Skeletal muscle cell (primary cell): ENCODE measurements around the gene MTMR10.

Experiments
- DNase-seq: peaks from one replicate; pipeline ENCODE4 v3.0.0-alpha.2; 2010; ENCODE audit warnings: low read depth
- H3K4me3 ChIP-seq: 2 replicates; pipeline ENCODE4 v1.5.1; 2011; ENCODE audit warnings: low read depth, mild to moderate bottlenecking, control low read depth, low read length, moderate library complexity

Gene MTMR10

DNA sequence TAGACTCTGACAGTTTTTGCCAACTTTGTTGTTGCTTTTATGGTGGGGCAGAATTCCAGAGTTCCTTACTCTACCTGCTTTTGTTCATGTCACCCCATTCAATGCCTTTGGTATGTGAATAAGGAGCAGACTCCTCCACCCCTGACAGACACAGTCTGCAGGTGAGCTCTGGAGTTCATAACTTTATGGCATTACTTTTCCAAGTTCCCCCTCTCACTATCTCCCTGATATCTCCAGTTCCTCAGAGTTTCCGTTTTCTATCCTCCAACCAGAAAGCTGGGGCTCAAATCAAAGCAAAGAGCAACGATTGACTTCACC is 23.1 kb upstream of the MTMR10 start:
- H3K4me3 ChIP-seq: no peak overlapping the region
- no peak for DNase-seq

DNA sequence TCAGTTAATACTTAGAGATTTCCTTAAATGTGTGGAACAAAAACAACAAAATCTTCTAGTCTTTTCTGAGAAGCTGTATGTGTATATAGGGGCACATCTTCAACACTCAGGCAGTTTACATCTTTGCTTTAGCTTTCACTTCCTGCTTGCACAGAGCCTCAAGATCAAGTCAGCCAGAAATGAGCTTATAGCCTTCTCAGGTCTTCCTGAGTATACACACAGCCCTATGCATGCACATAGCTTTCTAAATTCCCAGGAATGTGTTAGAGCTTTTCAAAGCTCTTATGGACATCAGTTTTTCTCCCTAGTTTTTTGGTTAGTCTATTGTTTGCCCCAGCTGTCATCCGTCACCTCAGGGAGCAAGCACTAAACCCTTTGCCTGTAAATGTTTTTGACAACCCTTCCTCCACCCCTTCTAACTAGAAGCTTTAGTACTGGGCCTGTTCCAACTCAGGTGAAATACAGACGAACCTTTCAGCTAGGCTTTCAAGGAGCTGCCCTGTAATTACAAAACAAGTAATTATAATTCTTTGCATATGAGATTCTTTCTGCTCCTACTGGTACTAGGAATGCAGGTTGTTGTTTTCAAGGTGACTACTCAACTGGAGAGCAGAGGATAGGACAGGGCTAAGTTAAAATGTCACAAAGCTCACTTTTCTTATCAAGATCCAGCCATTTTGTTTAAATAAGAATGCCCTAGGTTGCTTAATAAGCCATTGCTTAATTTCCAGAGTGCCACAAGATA is 22.6 kb upstream of the MTMR10 start:
- DNase-seq: no peak
- no peak overlapping the region for H3K4me3 ChIP-seq

DNA sequence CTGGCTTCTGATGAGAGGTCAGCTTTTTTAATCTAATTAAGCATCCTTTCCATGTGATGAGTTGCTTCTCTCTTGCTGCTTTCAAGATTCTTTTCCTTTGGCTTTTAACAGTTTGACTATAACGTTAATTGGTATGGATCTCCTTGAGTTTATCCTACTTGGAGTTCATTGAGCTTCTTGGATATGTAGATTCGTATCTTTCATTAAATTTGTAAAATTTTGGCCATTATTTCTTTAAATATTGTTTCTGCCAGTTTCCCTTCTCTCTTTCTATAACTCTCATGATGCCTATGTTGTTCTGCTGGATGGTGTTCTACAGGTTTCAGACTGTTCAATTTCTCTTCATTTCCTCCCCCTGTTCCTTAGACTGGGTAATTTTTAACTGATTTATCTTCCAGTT is 21.0 kb upstream of the MTMR10 start:
- no peak for DNase-seq
- H3K4me3 ChIP-seq: no peak overlapping the region

DNA sequence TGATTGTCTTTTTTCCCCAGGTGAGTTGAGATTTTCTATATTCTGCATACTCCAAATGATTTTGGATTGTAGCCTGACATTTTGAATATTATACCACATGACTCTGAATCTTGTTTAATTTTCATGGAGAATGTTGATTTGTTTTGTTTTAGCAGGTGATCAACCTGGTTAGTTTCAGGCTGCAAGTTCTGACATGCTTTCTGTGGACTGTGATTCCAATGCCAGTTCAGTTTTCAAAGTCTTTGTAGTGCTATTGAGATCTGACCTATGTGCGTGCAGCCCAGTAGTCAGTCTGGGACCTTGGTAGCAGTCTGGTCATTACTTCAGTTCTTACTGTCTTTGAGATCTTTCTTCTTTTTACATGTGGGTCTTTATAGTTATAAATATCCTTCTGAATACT is 18.6 kb upstream of the MTMR10 start:
- no peak for DNase-seq

DNA sequence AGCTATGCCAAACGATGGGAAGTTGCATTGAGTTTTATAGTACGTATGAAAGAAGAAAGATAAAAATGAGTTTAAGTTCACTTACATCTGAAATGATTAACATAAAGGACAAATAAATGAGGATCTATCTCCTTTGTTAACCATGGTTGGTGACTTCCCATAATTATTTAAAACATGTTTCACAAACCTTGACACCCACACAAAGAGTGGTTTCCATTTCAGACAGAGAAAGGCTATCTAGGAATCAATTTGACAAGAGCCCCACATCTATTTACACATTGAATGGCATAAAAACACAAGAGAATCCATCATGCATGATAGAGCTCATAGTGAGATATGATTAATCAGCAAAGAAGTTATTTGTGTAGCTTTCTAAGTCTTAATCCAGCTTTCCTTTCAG is 14.2 kb upstream of the MTMR10 start:
- no peak for DNase-seq
- H3K4me3 ChIP-seq: no peak overlapping the region

More for the DNA sequence above, 18.6 kb upstream of the MTMR10 start:
- no peak overlapping the region for H3K4me3 ChIP-seq

DNA sequence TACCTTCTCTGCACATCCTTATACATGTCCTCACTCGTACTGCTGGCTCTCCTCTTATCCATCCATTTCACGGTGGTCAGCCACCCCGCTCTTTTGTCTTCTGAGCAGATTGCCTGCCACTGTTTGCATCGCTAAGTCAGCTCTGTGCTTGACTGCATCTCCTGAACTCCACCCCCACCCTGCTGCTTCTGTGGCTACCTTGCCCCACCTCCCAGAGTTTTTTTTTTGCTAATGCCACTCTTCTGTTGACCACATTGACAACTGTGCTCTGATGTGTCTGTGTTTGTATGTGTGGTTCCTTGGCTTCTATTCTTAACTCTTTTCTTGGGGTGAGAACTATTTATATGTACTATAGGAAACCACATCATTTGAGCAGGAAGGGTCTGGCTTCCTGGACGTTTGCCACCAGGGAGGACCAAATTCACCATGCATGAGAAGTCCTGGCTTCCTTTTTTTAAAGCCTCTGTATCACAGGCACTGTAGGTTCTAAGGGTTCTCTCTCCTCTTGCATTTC is 12.8 kb upstream of the MTMR10 start:
- H3K4me3 ChIP-seq: no peak overlapping the region
- no peak for DNase-seq

DNA sequence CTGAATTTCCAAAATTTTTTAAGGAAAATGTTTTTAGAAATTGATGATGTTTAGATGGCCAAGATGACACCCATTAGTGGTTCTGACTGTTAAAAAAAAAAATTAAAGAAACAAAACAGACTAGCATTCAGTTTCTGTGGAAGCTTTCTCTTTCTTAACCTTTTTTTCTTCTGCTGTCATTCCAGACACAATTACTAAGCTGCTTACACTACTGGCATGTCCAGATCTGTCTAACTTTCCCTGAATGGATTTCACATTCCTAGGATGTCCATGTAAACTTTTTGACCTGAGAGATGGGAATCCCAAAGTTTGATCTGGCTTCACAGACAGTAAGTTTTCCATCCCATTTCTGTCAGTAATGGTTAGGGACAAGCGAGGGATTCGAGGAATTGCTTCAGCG is 10.3 kb upstream of the MTMR10 start:
- DNase-seq: no peak
- H3K4me3 ChIP-seq: no peak overlapping the region

DNA sequence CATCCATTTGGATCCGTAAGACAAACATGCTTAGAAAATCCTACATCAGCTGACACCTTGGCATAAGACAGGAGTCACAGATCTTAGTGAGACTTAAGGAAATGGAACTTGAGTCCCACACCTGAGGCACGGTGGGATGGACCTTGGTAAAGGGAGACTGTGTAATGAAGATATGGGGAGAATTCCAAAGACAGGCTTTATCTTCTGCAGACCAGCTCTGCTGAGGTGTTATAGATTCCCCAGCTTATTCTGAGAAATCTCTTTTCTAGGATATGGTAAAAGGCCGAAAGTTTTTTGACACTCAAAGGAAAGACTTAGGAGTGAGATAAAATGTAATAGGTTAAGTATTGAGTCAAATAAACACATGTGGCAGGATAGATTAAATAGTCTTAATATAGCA is 8.3 kb upstream of the MTMR10 start:
- DNase-seq: no peak
- H3K4me3 ChIP-seq: no peak overlapping the region

DNA sequence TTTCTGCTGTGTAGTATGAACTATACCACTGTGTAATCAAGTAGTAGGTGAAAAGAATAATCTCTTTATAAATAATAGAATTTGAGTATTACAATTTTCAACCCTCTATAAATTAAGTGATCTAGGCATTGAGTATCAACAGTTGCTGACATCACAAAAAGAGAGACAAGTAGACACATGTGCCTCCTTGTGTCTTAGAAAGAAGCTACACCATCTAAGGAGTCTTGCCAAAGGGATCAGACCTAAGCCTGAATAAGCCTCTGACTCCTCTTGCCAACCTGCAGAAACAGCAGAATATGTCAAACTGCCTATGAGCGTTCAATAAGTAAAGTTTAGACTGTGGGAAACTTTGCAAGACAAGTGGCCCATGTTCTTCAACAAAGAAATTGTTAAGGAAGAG is 5.8 kb upstream of the MTMR10 start:
- DNase-seq: no peak
- H3K4me3 ChIP-seq: no peak overlapping the region

DNA sequence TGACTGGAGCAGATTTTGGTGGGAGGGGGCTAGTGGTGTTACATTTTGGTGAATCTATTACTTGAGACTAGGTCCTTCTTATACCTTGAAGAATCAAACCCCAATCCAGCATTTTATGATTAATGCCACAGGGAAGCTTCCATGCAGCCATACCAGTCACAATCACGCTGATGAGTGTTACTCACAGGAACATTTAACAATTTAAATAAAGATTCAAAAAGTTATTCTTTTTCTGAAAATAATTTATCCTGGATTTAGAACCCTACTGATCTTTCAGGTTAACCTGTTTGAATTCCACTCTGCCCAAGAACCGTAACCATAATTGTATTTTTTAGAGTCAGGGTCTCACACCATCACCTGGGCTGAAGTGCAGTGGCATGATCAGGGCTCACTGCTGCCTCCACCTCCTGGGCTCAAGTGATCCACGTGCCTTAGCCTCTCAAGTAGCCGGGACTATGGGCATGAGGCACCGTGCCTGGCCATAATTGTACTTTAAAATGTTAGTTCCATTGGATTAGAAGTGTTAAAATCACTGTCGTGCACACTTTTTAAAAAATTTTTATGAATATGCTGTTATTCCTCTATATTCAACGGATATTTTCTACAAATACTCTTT is 929 bp upstream of the MTMR10 start:
- peak overlapping the region; percentile 93 for H3K4me3 ChIP-seq
- DNase-seq: no peak

DNA sequence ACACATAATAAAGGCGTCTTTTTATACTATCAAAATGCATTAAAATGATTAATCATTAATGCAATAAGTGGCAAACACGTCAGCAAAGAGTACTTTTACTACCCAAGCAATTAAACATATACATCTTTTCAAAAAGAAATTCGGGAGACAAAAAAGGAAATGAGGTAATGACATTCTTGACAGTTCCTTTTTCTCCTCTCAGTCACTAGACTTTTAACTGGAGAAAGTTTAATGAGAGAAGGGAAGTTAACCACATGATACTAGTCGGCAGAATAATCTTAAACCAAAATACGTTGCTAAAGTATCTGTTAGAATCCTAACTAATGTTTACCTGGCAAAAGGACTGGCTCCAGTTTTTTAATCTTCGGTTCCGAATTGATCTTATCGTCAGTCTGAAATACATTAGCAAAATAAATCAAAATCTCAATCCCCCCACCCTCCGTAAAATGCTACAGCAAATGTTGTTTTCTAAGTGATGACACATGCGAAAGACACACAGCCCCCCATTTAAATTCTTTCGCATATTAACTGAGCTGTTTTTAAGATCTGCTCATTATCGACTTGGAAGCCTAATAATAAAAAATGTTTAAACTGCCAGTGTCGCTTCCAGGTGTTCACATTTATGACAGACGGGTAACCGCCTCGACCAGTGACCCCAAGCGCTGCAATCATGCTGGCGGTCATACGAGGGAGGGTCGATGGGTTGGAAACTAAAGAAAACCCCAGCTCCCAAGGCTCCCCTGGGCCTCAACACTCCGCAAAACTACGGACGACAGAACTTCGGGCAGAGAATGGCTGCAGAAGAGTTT is 778 bp downstream of the MTMR10 start:
- H3K4me3 ChIP-seq: peak overlapping the region; percentile 93
- no peak for DNase-seq

DNA sequence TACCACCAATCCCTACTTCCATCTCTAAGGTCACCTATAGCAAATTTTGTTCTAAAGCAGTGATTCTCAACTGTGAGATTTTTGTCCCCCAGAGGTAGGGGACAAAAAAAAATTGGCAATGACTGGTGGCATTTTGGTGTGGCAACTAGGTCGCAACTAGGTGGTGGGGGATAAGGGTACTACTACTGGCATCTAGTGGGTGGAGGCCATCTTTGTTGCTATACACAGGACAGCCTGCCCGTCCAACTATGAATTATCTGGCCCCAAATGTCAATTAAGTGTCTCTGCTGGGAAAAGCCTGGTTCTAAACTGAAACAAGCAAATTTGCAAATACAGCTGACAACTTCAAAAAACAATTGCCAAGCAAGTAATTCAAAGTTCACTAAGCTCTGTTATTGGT is 1.4 kb downstream of the MTMR10 start:
- DNase-seq: no peak

DNA sequence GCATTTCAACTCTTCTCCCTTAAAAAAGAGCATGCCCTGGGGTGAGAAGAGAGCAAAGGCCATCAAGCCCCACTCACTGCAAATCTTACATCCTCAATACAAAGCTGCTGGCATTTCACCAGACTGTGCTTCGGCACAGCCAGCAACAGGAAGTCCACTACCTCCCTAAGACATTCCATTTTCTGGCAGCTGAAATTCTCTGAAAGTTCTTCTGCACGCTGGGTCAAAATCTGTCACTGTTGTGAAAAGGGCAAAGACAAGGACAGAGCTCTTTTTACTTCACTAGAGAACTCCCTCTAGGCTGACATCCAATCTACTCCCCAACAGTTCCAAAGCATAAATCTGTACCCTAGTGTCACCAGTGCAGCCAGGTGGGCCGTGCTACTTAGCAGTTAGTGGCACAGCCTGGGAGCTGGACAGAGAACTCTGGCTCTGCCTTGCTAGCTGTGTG is 6.3 kb downstream of the MTMR10 start:
- no peak overlapping the region for H3K4me3 ChIP-seq

More for the DNA sequence above, 1.4 kb downstream of the MTMR10 start:
- peak overlapping the region; percentile 93 for H3K4me3 ChIP-seq

DNA sequence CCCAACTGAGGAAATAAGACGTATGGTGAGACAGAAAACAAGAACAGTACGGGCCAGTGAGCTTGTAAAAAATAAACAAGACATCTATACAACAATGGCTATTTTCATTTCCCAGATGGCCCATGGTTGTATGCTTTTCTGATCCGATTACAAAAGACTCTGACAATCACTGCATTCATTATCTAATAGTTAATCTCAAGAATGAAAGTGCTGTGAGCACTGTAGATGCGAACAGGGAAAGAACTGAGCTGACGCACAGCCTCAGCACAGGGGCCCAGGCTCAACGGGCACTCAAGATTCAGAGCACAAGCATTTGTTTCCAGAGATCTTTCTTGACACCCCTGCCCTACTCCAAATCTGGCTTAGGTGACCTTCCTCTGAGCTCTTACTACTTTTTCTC is 6.9 kb downstream of the MTMR10 start:
- DNase-seq: no peak
- no peak overlapping the region for H3K4me3 ChIP-seq

More for the DNA sequence above, 6.3 kb downstream of the MTMR10 start:
- DNase-seq: no peak

DNA sequence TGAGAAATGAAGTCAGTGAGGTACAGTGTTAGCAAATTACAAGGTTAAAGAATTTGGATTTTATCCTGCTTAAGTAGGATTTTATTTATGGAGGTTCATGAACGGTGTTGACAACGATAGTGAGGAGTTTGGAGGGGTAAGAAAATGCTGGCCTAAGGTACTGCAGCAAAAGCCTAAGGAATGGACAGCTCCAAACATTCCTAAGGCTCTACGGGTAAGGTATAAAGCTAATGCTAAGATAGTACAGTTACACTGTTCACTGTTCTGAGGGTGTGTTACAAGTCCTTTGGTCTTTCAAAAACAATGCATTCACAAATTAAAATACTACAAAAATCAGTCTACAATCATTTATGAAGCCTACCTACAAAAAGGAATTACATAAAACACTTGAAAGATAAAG is 7.3 kb downstream of the MTMR10 start:
- no peak overlapping the region for H3K4me3 ChIP-seq
- no peak for DNase-seq

DNA sequence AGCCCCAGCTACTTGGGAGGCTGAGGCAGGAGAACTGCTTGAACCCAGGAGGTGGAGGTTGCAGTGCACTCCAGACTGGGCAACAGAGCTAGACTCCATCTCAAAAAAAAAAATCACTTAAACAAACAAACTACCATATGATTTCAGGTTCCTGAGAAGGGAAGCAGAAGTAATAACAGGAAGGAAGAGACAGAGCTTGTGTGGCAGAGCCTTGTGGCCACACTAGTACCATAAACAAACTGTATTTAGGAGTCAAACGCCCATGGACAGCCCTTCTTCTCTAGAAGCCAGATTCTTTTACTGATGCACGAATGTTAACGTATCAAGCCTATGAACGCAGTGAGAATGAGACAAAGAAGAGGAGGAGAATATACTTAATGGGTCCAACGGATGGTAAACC is 12.0 kb downstream of the MTMR10 start:
- H3K4me3 ChIP-seq: no peak overlapping the region
- DNase-seq: no peak

DNA sequence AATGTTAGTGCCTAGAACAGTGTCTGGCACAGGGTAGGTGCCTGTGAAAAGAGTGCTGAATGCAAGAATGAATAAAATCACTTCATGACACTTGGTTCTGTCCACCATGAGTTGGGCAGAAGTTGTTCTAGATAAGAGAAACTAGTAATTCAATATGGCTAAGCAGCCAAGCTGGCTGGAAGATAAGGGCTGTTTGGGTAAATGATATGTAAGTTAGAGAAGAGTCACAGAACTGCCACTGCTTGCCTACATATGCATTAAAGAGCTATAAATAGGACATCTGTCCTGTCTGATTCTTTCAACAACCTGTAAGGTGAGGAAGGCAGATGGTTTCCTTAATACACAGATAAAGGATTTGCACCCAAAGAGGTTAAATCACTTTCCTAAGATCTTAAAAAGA is 13.1 kb downstream of the MTMR10 start:
- no peak for DNase-seq
- no peak overlapping the region for H3K4me3 ChIP-seq

DNA sequence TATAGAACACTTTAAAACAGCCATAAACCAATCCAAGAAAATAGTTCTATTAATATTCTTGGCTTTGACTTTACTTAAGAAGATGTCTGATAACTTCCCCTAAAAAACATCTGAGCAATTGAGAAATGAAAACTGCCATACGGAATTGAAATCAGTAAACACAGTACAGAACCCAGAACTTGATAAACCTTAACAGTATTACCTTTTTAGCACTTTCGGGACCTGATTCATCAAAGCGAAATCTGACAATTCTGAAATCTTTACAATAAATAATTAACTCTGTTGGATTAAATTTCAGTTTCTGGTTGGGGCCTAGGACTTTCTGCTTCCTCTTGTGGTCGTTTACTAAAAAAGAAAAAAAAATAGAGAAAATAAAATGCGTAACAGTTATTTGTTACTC is 17.3 kb downstream of the MTMR10 start:
- no peak for DNase-seq
- H3K4me3 ChIP-seq: no peak overlapping the region

DNA sequence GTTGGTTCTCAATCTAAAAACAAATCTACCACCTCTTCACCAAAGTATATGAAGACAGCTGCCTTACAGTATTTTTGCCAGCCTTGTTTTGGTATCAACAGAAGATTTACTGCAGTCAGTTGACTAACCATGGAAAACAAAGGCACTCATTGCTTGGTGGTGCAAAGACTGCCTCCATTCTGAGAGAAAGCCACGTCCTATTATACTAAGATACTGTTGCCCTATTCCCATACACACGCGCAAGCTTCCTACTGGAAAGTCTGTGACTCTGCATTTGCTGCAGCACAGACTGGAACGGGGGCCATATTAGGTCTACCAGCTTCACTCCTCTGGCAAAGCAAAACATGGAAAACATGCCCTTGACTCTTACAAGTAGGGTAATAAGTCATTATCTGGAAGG is 18.0 kb downstream of the MTMR10 start:
- no peak for DNase-seq
- H3K4me3 ChIP-seq: no peak overlapping the region

DNA sequence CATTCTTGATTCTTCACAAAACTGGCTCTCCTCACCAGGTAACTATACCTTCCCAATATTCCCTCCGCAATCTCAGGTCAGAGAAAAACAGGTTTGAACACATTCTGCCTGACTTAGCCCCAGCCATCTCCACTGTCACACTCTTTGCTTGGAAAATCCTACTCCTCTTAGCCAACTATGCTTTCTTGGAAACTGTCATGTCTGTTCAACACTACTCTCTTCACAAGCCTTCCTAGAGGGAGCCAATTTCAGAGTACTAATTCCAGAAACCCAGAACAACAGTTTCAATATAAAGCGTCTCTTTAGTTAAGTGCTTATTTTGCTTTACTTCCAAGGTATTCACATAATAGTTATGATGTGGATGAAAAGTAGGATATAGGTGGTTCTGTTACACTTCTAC is 21.7 kb downstream of the MTMR10 start:
- DNase-seq: no peak
- H3K4me3 ChIP-seq: no peak overlapping the region
